GM19463 (cell line): Measurements from ENCODE around the gene ITPR2.

Source experiments
- ATAC-seq: cut with Tn5 transposase; IDR thresholded peaks from one replicate; pipeline ENCODE4 v1.9.1; 2021; ENCODE audit warnings: mild to moderate bottlenecking, moderate library complexity; ENCODE audit not compliant: unreplicated experiment

Gene ITPR2

DNA sequence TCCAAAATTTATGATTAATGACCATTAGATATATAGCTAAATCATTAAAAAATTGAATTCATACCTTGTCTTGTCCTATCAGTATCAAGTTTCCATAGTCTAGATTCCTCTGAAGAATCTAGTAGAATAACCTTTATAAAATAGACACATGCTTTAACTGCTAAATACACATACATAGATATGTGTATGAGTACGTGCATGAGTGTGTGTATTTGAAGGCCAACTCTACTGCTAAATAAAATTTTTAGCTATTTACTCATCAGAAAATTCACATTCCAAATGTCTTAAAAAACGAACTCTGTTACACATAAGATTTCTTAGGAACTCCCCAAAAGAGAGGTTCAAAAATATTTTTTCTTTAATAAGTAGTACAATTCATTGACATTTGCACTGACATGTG, 404.6 kb downstream of the ITPR2 start:
- no peak for ATAC-seq

DNA sequence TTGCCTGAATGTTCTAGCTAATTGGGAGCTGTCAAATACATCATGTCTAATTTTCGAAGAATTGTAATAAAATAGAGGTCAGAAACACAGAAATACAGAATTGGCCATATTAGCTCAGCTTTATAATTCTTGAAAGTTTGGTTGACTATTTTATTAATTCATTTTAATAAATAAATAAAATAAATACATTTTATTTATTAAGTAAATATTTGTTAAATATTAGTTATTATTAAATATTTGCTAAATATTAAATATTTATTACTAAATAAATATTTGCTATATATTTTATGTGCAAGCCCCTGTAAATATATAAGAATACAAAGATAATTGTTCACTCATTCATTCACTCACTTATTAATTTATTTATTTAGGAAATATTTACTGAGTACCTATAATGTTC, 406.3 kb downstream of the ITPR2 start:
- ATAC-seq, result no peak

DNA sequence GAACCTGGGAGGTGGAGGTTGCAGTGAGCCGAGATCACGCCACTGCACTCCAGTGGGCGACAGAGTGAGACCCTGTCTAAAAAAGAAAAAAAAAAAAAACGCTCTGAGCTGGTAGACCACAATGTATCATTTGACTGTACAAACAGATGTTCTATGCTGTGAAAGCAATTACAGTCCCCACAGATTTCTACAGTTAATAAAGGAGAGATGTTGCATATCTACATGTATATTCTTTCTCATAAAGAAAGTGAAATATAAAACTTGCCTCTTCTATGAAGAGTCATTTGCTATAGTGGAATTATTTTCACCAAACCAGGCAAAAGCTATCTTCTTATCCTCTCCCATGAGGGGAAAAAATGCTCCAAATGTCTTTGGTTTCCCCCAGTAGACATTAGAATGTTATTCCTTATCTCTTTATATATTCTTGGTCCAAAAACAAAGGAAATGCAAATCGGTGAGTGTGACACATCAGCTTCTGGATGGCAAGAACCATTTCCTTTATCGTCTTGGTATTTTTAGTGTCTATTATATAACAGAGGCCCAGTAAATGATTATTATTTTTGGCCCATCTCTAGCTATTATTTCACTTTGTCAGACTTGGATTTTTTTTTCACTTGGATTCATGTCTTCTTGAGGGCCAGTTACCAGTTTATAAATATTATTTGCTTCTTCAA, 407.3 kb downstream of the ITPR2 start:
- ATAC-seq, result no peak

DNA sequence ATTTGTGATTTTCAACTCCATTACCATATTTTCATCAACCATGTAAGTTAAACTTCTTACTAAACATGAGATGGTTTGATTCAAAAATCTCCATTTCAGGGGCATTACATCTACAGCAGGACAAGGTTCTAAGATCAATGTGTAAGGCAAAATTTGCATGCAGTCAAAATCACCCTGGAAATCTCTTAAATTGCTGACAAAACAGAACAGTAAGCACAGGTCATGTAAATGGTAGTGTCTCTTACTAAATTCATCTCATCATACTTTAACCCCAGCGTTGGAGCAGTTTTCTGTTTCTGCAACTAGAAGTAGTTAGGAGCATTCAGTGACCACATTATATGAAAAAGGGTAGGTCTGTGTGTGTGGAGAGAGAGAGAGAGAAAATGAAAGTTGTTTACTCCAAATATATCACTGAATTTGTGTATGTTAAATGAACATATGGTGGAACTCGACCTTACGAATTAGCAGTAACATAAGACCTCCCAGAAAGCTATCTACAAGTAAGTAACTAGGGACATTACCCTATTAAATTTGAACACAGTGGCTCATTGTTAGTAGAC, 410.1 kb downstream of the ITPR2 start:
- ATAC-seq, result peak; percentile 67

DNA sequence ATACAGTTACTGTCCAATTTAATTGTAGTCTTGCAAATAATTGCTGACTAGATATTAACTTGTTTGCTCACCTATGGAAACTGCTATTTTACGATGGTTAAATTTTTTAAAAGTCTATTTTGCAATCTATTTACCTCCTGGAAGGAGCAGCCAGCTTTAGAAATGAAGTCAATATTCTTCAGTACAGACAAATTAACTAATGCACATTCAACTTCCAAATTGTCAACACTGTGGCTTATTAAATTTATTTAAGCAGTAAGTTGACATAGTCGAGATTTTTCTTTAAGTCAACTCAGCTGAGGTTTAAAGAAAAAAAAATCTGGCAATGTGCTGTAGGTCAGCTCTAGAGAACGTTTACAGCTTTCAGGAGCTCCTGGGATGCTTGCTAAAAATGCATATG, 416.4 kb downstream of the ITPR2 start:
- ATAC-seq, result no peak

GRCh38 chr12:26410689-26411088, 422.3 kb downstream of the ITPR2 start:
- ATAC-seq, result no peak

- no peak for ATAC-seq
Measured at GRCh38 chr12:26406813-26407212, 426.2 kb downstream of the ITPR2 start.

DNA sequence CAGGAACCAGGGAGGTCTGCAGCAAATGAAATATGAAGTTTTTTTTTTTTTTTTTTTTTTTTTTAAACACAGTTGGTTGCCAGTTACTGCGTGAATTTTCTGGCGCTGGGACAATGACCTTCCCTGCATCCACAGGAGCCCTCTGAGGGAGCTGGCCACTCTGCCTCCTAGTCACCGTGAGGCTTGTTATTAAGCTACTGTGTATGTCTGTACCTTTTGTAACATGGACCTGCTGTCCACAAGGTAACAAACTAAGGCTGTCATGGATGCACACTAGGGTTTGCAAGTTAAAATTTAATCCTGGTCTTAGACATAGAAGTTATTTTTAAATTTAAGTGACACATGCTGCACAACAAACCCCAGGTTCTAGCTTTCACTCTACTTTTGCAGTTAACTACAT, 426.6 kb downstream of the ITPR2 start:
- no peak for ATAC-seq

- no peak for ATAC-seq
Measured at GRCh38 chr12:26403601-26404000, 429.4 kb downstream of the ITPR2 start.

DNA sequence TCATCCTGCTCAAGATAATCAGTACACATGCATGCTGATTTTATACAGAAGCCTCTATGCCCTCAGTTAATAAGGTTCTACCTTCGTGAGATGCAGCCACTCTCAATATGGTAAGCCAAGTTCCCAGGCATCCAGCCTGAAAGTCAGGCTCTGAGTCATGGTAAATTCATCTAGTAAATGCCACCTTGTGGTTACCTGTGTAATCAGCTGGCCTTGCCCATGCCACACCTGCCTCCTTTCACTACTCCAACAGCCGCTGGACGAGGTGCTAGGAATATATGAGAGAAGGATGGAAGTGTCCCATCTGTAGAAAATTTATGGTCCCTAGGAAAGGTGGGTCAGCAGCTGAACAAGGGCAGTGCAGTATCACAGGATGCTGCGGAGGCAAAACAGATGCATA, 430.3 kb downstream of the ITPR2 start:
- ATAC-seq, result no peak

- ATAC-seq, result no peak
Measured at GRCh38 chr12:26401874-26402273, 431.1 kb downstream of the ITPR2 start.

DNA sequence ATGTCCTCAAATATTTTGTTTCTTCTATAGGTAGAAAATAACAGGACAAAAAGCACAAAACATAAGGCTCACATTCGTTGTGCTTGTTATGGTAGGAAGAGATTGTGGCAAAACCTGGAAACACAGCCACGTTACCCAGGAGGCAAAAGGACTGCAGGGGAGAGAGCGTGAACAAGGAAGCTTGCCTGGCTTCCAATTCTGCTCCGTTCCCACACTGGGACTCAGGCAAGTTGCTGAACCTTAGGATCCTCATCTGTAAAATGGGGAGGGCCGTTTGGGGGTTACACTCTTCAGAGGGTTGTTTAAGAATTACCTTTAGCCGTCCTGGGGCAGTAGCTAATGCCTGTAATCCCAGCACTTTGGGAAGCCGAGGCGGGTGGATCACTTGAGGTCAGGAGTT, 432.4 kb downstream of the ITPR2 start:
- no peak for ATAC-seq

GRCh38 chr12:26399381-26399780, 433.6 kb downstream of the ITPR2 start:
- ATAC-seq, result no peak

- ATAC-seq, result peak; percentile 81
Measured at GRCh38 chr12:26396402-26396801, 436.6 kb downstream of the ITPR2 start.

GRCh38 chr12:26389343-26389742, 443.7 kb downstream of the ITPR2 start:
- no peak for ATAC-seq

- ATAC-seq, result no peak
Measured at GRCh38 chr12:26384536-26384935, 448.5 kb downstream of the ITPR2 start.

- ATAC-seq, result no peak
Measured at GRCh38 chr12:26383041-26383440, 450.0 kb downstream of the ITPR2 start.

GRCh38 chr12:26380897-26381296, 452.1 kb downstream of the ITPR2 start:
- no peak for ATAC-seq

GRCh38 chr12:26379777-26380467, 453.1 kb downstream of the ITPR2 start:
- ATAC-seq, result no peak

DNA sequence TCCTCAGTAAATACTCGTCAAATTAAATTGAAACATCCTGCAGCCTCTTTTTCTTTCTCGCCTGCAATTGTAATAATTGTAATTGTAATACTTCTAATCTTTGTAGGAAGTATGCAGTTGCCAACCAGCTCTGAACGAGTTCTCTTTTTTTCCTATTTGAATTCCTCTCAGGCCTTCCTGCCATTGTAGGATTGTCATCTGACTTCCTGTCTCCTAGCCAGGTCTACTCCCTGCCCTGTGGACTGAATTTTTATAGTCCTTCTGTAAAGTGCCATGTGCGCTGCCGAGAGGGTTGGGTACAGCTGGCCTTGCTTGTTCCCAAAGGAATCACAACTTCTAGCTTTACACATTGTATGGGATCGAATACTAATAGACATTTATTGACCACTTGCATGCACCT, 454.3 kb downstream of the ITPR2 start:
- ATAC-seq, result no peak

- no peak for ATAC-seq
Measured at GRCh38 chr12:26374934-26375680, 457.9 kb downstream of the ITPR2 start.
